GM06990 (cell line): ENCODE measurements around the gene R3HDM2.

Experiments used
- DNase-seq: peaks from one replicate; pipeline ENCODE4 v3.0.0-alpha.2; 2011; ENCODE audit not compliant: insufficient read length; ENCODE audit errors: extremely low read depth
- H3K27me3 ChIP-seq: replicated peaks from 2 replicates; pipeline ENCODE4 v1.6.0; 2011; ENCODE audit warnings: low read length; ENCODE audit not compliant: control insufficient read depth, insufficient read depth
- H3K36me3 ChIP-seq: 2 replicates; pipeline ENCODE4 v1.5.1; 2011; ENCODE audit warnings: low read length; ENCODE audit not compliant: control insufficient read depth, insufficient read depth
- H3K4me3 ChIP-seq: replicated peaks from 2 replicates; pipeline ENCODE4 v1.5.1; 2011; ENCODE audit warnings: low read depth, mild to moderate bottlenecking, control low read depth, low read length
- TF ChIP-seq, protein P1 (sequence below): IDR thresholded peaks from 2 replicates; pipeline ENCODE4 v1.5.1; 2011; ENCODE audit warnings: low read length, control low read depth, mild to moderate bottlenecking, inconsistent platforms; ENCODE audit not compliant: insufficient read depth, poor library complexity, severe bottlenecking

The R3HDM2 gene

DNA sequence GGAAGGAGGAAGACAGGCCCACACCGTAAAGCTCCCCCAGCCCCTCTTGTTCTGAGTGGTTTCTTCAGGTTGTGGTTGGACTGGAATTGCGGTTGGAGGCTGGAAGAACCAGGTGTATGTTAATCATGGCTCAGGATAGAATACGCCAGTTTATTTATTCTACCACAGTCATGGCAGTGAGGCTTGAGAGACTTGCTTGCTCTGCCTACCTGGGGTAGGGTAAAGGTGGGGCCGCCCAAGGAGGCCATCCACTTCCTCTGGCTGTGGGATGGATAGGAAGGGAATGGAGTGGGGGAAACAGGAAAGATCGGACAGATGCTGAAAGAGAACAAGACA lies 193.3 kb downstream of the R3HDM2 start:
- Histone ChIP-seq H3K36me3 (peaks cover 18% of the 10 kb centered on the region), H3K27me3 (peaks cover 7% of the 10 kb centered on the region; the same call in 1 of the 2 replicates), H3K4me3 (no peak overlapping the region)
- no peak for DNase-seq
- TF ChIP-seq, protein P1, sequence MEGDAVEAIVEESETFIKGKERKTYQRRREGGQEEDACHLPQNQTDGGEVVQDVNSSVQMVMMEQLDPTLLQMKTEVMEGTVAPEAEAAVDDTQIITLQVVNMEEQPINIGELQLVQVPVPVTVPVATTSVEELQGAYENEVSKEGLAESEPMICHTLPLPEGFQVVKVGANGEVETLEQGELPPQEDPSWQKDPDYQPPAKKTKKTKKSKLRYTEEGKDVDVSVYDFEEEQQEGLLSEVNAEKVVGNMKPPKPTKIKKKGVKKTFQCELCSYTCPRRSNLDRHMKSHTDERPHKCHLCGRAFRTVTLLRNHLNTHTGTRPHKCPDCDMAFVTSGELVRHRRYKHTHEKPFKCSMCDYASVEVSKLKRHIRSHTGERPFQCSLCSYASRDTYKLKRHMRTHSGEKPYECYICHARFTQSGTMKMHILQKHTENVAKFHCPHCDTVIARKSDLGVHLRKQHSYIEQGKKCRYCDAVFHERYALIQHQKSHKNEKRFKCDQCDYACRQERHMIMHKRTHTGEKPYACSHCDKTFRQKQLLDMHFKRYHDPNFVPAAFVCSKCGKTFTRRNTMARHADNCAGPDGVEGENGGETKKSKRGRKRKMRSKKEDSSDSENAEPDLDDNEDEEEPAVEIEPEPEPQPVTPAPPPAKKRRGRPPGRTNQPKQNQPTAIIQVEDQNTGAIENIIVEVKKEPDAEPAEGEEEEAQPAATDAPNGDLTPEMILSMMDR, result no peak

- peaks cover 22% of the 10 kb centered on the region for H3K36me3 ChIP-seq
- TF ChIP-seq, protein P1, result no peak
- H3K4me3 ChIP-seq, result no peak overlapping the region
- no peak for DNase-seq
- H3K27me3 ChIP-seq, result peaks cover 5% of the 10 kb centered on the region; the same call in 1 of the 2 replicates
These were observed 193.8 kb downstream of the R3HDM2 start for GRCh38 chr12:57236925-57237595.

DNA sequence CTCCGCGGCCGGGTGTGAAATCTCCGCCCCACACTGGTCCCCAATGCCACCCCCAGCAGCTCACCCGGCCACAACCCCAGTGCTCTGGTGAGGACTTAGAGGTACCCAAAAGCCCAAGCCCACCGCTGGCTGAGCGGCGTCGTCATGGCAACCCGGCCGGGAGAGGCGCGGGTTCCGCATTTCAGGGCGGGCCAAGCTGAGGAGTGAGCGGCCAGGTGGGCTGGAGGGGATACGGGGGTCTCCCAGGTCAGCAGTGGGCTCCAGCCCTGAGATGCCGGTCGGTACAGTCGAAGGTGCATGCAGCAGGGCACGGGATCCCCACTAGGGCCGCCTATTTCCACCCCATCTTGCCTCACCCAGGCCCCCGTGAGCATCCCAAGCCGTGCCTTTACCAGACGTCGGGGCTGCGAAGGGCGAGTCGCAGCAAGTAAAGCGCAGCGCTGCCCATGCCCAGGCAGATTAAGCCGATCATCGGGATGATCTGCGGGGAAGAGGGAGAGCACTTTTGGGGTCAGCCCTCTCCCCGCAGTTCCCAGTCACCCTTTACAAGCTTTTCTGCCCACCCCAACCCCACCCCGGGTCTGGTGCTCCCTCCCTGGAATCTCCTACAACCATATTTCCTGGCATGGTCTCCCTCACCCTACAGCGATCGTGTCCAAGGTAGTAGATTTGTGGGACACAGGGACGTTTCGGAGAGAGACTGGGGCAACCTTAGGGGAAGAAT lies 194.5 kb downstream of the R3HDM2 start:
- H3K36me3 ChIP-seq, result peaks cover 28% of the 10 kb centered on the region
- H3K4me3 ChIP-seq, result no peak overlapping the region
- peak; percentile 50 for DNase-seq
- TF ChIP-seq, protein P1, result no peak
- peaks cover 3% of the 10 kb centered on the region; the same call in 1 of the 2 replicates for H3K27me3 ChIP-seq

DNA sequence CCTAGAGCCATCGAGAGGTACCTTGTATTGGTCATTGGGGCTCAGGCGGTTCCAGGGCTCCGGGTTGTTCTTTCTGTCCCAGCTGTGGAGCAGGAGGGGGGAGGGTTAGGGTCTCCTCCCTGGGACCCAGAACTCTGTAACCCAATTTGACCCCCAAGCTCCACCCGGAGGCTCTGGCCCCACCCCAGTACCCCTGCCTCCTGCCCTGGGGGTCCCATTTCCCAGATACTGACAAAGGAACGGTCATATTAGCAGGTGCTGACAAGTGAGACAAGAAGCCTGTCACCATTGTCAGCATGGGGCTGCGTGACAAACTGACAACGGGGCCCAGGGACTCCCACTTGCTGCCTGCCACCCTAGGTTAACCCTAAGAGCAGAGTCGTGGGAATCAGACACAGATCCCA lies 195.1 kb downstream of the R3HDM2 start:
- no peaks in the 10 kb centered on the region; the same call in 1 of the 2 replicates for H3K27me3 ChIP-seq
- TF ChIP-seq, protein P1, result no peak
- DNase-seq, result no peak
- no peak overlapping the region for H3K4me3 ChIP-seq
- H3K36me3 ChIP-seq, result peaks cover 31% of the 10 kb centered on the region

DNA sequence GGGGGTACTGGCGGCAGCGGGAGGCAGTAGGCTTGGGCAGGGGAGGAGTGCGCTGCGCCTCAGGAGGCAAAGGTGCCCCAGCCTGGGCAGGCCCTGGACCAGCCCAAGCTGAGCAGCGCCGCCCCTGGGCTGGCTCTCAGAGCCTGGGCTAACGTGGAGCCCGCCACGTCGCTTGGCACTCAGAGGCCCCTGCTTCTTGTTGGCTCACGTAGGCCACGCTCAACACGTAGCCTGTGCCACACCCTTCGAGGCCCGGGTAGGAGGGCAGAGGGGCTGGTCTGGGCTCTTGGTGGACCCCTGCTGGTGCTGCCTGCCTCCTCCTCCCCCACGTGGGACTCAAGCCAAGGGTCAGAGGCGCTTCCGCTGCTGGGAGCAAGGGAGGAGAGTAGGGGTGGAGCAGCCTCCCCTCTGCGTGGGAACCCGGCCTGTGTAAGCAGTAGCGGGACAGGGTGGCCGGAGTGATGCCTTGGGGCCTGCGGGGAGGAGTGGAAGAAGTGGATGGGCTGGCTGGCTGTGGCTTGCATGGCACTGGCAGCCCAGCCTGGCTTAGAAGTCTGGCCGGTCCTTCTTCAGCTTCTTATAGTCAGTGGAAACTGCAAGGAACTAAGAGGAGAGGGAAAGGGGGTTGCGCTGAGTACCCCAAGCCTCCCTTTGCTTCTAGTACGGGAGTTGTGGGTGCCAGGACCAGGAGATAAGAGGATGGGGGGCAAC lies 195.7 kb downstream of the R3HDM2 start:
- Histone ChIP-seq H3K4me3 (no peak overlapping the region), H3K27me3 (no peaks in the 10 kb centered on the region; the same call in 1 of the 2 replicates), H3K36me3 (peaks cover 31% of the 10 kb centered on the region)
- TF ChIP-seq, protein P1, result no peak
- no peak for DNase-seq
